Dermis lymphatic vessel endothelial cell (primary cell): Measurements from ENCODE around the gene SGCD. TPM values are rescaled to one million over a fixed set of nuclear protein-coding genes. Genes with fewer than 3 reads are reported as not detected.

Experiments used
- total RNA-seq: library from RNA; depleted of rRNA; stranded (reverse); fragments of >200 nt; gene quantifications from 2 replicates; pipeline ENCODE4 v1.2.1, GENCODE V29; 2014

SGCD gene
- 2.0 and 4.8 TPM in 2 replicates for total RNA-seq

GRCh38 chr5:156326718-156327259 is at the start of gene SGCD:
SGCD (plus strand) TSS chr5:156327164.

